ENCODE data around the gene BIVM. TPM values are rescaled to one million over a fixed set of nuclear protein-coding genes. Genes with fewer than 3 reads are reported as not detected.

Gene BIVM
- total and polyA plus RNA-seq, 2 experiments from 2014 or later, result 3.2 to 4.2 TPM

- no peak overlapping the region for H3K4me3 ChIP-seq
- no peaks in the 10 kb centered on the region for H3K4me1 ChIP-seq (ENCODE audit: insufficient read depth)
- TF ChIP-seq, protein P1, sequence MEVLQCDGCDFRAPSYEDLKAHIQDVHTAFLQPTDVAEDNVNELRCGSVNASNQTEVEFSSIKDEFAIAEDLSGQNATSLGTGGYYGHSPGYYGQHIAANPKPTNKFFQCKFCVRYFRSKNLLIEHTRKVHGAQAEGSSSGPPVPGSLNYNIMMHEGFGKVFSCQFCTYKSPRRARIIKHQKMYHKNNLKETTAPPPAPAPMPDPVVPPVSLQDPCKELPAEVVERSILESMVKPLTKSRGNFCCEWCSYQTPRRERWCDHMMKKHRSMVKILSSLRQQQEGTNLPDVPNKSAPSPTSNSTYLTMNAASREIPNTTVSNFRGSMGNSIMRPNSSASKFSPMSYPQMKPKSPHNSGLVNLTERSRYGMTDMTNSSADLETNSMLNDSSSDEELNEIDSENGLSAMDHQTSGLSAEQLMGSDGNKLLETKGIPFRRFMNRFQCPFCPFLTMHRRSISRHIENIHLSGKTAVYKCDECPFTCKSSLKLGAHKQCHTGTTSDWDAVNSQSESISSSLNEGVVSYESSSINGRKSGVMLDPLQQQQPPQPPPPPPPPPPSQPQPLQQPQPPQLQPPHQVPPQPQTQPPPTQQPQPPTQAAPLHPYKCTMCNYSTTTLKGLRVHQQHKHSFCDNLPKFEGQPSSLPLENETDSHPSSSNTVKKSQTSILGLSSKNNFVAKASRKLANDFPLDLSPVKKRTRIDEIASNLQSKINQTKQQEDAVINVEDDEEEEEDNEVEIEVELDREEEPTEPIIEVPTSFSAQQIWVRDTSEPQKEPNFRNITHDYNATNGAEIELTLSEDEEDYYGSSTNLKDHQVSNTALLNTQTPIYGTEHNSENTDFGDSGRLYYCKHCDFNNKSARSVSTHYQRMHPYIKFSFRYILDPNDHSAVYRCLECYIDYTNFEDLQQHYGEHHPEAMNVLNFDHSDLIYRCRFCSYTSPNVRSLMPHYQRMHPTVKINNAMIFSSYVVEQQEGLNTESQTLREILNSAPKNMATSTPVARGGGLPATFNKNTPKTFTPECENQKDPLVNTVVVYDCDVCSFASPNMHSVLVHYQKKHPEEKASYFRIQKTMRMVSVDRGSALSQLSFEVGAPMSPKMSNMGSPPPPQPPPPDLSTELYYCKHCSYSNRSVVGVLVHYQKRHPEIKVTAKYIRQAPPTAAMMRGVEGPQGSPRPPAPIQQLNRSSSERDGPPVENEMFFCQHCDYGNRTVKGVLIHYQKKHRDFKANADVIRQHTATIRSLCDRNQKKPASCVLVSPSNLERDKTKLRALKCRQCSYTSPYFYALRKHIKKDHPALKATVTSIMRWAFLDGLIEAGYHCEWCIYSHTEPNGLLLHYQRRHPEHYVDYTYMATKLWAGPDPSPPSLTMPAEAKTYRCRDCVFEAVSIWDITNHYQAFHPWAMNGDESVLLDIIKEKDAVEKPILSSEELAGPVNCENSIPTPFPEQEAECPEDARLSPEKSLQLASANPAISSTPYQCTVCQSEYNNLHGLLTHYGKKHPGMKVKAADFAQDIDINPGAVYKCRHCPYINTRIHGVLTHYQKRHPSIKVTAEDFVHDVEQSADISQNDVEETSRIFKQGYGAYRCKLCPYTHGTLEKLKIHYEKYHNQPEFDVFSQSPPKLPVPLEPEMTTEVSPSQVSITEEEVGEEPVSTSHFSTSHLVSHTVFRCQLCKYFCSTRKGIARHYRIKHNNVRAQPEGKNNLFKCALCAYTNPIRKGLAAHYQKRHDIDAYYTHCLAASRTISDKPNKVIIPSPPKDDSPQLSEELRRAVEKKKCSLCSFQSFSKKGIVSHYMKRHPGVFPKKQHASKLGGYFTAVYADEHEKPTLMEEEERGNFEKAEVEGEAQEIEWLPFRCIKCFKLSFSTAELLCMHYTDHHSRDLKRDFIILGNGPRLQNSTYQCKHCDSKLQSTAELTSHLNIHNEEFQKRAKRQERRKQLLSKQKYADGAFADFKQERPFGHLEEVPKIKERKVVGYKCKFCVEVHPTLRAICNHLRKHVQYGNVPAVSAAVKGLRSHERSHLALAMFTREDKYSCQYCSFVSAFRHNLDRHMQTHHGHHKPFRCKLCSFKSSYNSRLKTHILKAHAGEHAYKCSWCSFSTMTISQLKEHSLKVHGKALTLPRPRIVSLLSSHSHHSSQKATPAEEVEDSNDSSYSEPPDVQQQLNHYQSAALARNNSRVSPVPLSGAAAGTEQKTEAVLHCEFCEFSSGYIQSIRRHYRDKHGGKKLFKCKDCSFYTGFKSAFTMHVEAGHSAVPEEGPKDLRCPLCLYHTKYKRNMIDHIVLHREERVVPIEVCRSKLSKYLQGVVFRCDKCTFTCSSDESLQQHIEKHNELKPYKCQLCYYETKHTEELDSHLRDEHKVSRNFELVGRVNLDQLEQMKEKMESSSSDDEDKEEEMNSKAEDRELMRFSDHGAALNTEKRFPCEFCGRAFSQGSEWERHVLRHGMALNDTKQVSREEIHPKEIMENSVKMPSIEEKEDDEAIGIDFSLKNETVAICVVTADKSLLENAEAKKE (CRISPR knock-in tag; IDR thresholded peaks at IDR 0.05), result no peak
- TF ChIP-seq, protein P2, sequence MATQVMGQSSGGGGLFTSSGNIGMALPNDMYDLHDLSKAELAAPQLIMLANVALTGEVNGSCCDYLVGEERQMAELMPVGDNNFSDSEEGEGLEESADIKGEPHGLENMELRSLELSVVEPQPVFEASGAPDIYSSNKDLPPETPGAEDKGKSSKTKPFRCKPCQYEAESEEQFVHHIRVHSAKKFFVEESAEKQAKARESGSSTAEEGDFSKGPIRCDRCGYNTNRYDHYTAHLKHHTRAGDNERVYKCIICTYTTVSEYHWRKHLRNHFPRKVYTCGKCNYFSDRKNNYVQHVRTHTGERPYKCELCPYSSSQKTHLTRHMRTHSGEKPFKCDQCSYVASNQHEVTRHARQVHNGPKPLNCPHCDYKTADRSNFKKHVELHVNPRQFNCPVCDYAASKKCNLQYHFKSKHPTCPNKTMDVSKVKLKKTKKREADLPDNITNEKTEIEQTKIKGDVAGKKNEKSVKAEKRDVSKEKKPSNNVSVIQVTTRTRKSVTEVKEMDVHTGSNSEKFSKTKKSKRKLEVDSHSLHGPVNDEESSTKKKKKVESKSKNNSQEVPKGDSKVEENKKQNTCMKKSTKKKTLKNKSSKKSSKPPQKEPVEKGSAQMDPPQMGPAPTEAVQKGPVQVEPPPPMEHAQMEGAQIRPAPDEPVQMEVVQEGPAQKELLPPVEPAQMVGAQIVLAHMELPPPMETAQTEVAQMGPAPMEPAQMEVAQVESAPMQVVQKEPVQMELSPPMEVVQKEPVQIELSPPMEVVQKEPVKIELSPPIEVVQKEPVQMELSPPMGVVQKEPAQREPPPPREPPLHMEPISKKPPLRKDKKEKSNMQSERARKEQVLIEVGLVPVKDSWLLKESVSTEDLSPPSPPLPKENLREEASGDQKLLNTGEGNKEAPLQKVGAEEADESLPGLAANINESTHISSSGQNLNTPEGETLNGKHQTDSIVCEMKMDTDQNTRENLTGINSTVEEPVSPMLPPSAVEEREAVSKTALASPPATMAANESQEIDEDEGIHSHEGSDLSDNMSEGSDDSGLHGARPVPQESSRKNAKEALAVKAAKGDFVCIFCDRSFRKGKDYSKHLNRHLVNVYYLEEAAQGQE (IDR thresholded peaks at IDR 0.05; ENCODE audit: unreplicated experiment), result no peak
- no peak for TF ChIP-seq JUNB (IDR thresholded peaks at IDR 0.05; ENCODE audit: unreplicated experiment)
- no peak for TF ChIP-seq NANOG (IDR thresholded peaks at IDR 0.05; ENCODE audit: borderline replicate concordance)
- no peak for TF ChIP-seq POLR2AphosphoS5 (IDR thresholded peaks at IDR 0.05; ENCODE audit: low read depth)
- no peak for TF ChIP-seq STAT1 (IDR thresholded peaks at IDR 0.05; ENCODE audit: unreplicated experiment)
- no peaks in the 10 kb centered on the region for H3K9me2 ChIP-seq (ENCODE audit: insufficient read depth)
- H3K9me3 Mint-ChIP-seq, result no peaks in the 10 kb centered on the region
- H3K27ac Mint-ChIP-seq, result no peak overlapping the region
- no peak overlapping the region for H3K4me3 Mint-ChIP-seq
- H2AFZ ChIP-seq, result no peak overlapping the region
- no peaks in the 10 kb centered on the region for H3K27me3 ChIP-seq (ENCODE audit: insufficient read depth)
- no peaks in the 10 kb centered on the region for H3K79me2 ChIP-seq (replicated peaks; ENCODE audit: insufficient read depth)
- ATAC-seq, result no peak
- H3K27me3 Mint-ChIP-seq (ENCODE audit: insufficient read depth, low read depth, poor library complexity), result peaks cover 2% of the 10 kb centered on the region
- no peak overlapping the region for H3K4me2 ChIP-seq
- peaks cover 4% of the 10 kb centered on the region; the same call in 2 of the 3 replicates for H3K4me1 Mint-ChIP-seq
- no peak for DNase-seq (ENCODE audit: low spot score)
- no peaks in the 10 kb centered on the region for H3F3A ChIP-seq (replicated peaks; ENCODE audit: low read depth)
- H3K27ac ChIP-seq (ENCODE audit: low read depth), result no peak overlapping the region
- no peaks in the 10 kb centered on the region for H3K36me3 ChIP-seq (ENCODE audit: insufficient read depth)
- no peaks in the 10 kb centered on the region for H4K20me1 ChIP-seq (replicated peaks; ENCODE audit: insufficient read depth)
- H3K36me3 Mint-ChIP-seq (ENCODE audit: low read depth), result no peaks in the 10 kb centered on the region
These were observed 40.1 kb upstream of the BIVM start for GRCh38 chr13:102758842-102759241.
